CD4-positive, alpha-beta T cell treated with Interleukin-4 for 1 hour (primary cell): ENCODE measurements around the gene TNS2.

ENCODE experiments used
- DNase-seq, 2 donors: peaks; one replicate each; pipeline ENCODE4 v3.0.0-alpha.2; 2020 to 2022

The TNS2 gene

GRCh38 chr12:53068811-53069585 lies 19.1 kb downstream of the TNS2 start:
- DNase-seq = no peak

- no peak for DNase-seq
These were observed 20.0 kb downstream of the TNS2 start for GRCh38 chr12:53069621-53070410.

- DNase-seq = no peak
These were observed 21.1 kb downstream of the TNS2 start for GRCh38 chr12:53070877-53071492.

GRCh38 chr12:53071591-53072551 lies 22.0 kb downstream of the TNS2 start:
- DNase-seq = no peak

- no peak for DNase-seq
These were observed 24.0 kb downstream of the TNS2 start for GRCh38 chr12:53073881-53074280.

GRCh38 chr12:53074283-53074998 lies 24.6 kb downstream of the TNS2 start:
- DNase-seq = no peak

GRCh38 chr12:53074999-53075370 lies 25.1 kb downstream of the TNS2 start:
- no peak for DNase-seq

- no peak for DNase-seq
These were observed 26.6 kb downstream of the TNS2 start for GRCh38 chr12:53076461-53076860.

- no peak for DNase-seq
These were observed 27.2 kb downstream of the TNS2 start for GRCh38 chr12:53077030-53077429.

- DNase-seq = peak in 1 of 2 donors; percentile 41
These were observed 28.8 kb downstream of the TNS2 start for GRCh38 chr12:53078425-53079225.

GRCh38 chr12:53079226-53080117 lies 29.6 kb downstream of the TNS2 start, which contains the start of gene SPRYD3:
Gene SPRYD3, minus strand, starts transcription at chr12:53079390. Its CDS starts 57 bp downstream, at chr12:53079333.
- peak; percentile 96 to 98 for DNase-seq

- no peak for DNase-seq
These were observed 32.8 kb downstream of the TNS2 start for GRCh38 chr12:53082637-53083175.

GRCh38 chr12:53086361-53086760 lies 36.5 kb downstream of the TNS2 start:
- no peak for DNase-seq

GRCh38 chr12:53090105-53090504 lies 40.2 kb downstream of the TNS2 start:
- DNase-seq = no peak

GRCh38 chr12:53090554-53090953 lies 40.7 kb downstream of the TNS2 start:
- no peak for DNase-seq

GRCh38 chr12:53091756-53092155 lies 41.9 kb downstream of the TNS2 start:
- DNase-seq = no peak

GRCh38 chr12:53093777-53094393 lies 44.0 kb downstream of the TNS2 start:
- DNase-seq = peak in 1 of 2 donors; percentile 32

- no peak for DNase-seq
These were observed 44.5 kb downstream of the TNS2 start for GRCh38 chr12:53094394-53094787.
